ENCODE data around the gene MYO18A.

MYO18A gene

DNA sequence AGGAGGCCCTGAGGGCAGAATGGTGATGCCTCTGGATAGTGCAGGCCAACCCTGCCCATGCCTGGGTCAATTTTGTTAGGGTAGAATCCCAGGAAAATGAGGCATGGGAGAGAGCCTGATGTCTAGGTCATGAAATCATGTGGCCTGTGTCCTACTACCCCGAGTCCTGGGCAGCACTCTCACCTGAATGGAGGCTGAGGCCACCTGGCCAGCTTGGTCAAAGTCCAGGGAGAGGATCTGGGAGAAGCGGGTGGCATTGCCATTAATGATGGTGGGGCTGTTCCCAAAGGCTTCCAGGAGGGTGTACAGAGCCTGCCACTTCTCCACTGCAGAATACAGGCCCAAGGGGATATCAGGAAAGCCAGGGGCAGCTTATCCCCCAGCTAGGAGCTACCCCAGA, 59.8 kb downstream of the MYO18A start:
- no peak for DNase-seq

DNA sequence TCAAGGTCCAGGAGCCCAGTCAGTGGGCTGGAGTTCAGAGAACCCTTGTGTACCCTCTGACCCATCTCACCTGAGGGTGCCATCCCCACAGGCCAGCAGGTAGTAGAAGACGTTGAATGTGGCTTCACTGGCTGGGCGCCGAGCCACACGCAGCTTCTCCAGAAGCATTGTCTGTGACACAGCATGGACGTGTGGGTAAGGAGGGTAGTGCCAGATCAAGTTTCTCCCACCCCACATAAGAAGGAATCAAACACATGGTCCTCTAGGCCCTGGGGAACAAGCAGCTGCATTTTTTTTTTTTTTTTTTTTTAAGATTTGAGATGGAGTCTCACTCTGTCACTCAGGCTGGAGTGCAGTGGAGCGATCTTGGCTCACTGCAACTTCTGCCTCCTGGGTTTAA, 60.9 kb downstream of the MYO18A start:
- no peak for DNase-seq

DNA sequence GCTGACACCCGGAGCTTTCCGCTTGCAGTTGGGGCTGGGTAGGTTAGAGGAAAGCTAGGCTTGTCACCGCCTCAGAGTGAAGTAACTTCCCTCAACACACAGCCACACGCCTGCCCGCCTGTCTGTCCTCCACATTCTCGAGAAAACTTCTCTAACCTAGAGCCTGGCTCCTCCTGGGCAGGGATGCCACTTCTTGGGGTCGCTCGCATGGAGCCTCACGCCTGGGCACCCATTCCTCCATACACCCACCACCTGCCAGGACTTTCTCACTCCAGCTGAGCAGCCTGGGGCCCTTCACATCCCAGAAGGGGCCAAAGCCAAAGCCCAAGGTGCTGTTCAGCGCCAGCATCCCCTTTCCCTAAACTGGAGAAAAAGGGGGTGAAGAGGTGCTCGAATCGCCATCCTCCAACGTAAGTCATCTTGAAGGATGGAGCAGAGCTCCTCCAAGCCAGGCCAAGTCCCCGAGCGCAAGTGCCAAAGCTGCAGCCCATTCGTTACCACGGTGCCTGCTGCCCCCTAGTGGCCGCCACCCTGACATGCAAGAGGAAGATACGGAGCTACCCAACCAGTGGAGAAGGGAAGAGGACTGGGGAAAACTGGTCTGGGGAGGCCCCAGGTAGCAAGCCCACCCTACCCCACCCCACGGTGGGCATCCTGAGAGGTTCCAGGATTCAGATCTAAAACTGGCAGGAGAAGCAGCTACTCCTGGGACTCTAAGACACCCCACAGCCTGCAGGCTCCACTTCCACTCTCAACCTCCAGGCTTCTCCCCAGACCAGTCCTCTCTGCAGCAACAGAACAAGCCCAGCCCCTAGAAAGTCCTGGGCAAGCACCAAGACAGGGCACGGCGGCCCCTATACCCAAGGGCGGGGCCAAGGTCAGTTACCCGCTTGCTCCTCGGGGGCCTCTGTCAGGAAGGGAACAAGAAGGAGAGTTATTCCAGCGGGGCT, 63.1 kb downstream of the MYO18A start:
- DNase-seq: peak; percentile 56

DNA sequence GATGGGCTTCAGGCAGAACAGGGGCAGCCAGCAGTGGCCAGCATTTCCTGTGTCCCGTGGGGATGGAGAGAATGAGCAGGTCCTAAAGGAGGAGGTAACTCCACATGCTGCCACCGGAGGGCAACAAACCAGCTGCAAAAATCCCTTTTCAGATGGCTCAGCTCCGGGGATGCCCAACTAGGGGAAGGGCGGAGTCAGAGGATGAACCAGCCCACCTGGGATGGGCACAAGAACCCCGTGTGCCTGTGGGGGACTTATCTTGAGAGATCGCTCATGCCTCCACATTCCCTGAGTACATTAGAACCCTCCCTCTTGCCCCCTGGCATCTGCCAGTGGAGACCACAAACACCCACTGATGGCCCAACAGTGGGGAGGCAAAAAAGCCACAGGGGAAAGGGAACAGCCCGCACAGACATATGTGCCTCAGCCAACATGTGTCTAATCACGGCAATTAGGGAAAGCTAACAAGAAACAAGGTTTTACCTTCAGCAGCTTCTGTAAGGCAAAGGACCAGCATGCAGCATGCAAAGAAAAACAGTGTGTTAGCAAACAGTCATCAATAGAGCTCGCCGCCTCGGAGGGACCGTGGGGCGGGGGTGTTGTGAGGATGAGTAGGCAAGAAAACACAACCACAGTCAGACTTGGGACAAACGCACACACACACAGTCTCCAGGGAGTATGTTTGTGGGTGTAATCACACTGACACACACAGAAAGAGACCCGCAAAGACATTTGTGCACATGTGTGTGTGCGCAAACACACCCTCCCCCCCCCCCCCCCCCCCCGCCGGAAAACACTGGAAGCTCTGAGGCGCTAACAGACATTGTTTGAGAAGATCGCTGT, 64.0 kb downstream of the MYO18A start:
- DNase-seq: peak; percentile 53

DNA sequence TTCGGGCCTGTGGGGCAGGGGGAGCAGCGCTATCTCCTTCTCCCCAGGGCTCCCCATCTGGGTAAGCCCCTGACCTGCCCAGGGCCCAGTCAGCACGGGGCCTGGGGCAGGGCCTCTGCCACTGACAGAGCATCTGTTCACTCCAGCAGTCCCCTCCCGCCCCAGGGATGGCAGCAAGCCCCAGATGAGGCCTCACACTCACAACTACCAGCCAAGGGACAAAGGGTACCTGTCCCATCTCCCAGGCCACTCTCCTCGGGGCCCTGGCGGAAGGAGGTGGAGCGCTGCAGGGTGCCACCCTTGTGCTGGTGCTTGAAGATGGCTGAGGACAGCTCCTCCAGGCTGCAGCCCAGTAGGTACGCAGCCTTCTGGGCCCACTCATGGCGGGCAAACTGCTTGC, 64.8 kb downstream of the MYO18A start:
- no peak for DNase-seq

DNA sequence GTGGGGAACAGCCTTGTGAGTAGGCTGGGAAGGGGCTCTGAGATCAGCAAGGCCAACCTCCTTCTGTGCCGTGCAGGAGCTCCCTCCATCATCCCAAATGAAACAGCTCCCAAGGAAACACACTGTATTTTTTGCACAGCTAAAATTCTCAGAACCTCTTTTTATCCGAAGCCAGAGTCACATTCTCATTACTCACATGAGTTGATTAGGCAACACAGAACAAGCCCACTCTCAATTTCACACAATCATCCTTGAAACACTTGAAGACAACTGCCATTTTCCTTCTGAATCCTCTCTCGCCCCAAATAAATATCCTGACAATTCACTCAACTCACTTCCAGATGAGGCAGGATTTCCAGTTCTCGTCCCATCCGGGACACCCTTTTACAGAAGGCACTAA, 66.1 kb downstream of the MYO18A start:
- no peak for DNase-seq

DNA sequence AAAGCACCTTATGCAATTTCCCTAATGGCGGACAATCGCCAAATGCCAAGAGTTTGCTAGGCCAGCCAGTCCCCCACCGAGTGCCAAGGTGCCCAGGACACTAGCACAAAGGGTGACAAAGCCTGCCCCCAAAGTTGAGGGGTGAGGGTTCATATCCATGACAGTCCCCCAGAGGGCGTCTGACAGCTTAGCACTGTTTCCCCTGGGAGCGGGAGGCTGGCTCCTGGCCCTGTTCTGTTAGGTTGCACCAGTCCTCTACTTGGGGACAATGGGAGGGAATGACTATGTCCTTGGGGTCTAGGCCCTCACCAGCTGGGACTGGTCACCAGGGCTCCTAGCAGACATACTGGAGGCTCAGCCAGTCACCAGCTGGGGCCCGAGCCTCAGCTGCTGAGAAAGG, 66.9 kb downstream of the MYO18A start:
- DNase-seq: no peak

DNA sequence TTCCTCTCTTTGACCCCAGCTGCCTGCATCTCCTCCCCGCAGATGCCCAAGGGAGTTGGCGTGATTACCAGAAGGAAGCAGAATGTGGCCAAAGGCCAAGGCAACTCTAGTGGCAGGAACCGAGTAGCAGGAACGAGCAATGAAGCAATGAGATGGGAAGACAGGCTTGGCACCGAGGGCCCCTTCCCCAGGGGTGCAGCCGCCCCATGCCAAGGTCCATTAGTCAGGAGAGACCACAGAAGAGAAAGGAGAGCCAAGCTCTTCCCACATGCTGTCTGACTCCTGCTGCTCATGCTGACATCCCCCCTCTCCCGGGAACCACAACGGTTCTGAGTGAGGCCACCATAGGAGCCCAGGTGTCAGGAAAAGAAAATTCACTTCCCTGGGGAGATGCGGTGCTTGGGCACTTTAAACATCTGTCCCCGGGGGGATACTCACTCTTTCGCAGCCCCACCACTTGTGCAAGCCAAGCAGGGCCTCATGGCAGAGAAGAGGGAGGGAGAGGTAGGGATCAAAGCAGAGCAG, 67.4 kb downstream of the MYO18A start:
- no peak for DNase-seq

DNA sequence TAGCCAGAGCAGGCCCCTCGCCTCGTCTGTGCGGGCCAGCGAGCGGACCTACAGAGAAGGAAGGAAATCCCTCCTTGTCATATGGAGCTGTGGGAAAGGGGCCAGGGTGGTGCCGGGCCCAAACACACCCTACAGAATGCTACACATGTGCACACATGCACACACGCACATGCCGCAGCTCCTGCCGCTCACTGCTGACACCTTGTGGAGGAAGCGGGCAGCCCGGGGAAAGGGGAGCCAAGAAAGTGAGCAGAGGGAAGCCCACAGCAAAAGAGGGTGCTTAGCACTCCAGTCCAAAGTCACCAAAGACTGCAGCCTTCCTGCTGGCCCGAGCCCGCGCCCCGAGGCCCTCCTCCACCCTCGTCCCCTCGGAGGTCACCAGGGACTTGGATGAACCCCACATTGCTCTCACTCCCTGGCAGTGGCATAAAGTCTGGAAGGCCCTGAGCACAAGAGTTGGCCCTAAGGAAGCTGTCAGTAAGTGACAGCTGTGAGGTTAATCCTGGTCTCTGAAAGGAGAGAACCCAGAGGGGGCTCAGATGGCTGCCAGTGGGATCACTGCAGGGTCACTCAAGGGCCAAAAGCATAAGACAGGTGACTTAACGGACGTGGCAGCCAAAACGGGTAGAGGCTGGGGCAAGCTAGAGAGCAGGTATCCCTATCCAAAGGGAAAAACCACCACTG, 68.2 kb downstream of the MYO18A start:
- DNase-seq: peak; percentile 64

DNA sequence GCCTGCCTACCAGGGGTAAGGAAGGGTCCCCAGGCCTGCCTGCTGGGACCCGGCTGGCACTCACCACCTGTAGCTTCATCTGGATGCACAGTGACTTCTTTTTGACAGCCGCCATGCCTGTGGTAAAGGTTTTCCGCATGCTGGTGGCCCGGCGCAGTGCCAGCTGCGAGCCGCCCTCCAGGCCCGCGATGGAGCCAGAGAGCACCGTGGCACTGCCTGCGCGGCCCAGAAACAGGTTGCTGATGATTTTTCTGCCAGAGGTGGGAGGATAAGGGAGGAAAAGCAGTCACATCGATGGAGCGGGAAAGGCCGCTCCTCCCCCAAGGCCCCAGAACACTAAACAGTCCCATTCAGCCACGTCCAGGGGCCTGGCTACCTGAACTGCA, 69.8 kb downstream of the MYO18A start:
- no peak for DNase-seq

DNA sequence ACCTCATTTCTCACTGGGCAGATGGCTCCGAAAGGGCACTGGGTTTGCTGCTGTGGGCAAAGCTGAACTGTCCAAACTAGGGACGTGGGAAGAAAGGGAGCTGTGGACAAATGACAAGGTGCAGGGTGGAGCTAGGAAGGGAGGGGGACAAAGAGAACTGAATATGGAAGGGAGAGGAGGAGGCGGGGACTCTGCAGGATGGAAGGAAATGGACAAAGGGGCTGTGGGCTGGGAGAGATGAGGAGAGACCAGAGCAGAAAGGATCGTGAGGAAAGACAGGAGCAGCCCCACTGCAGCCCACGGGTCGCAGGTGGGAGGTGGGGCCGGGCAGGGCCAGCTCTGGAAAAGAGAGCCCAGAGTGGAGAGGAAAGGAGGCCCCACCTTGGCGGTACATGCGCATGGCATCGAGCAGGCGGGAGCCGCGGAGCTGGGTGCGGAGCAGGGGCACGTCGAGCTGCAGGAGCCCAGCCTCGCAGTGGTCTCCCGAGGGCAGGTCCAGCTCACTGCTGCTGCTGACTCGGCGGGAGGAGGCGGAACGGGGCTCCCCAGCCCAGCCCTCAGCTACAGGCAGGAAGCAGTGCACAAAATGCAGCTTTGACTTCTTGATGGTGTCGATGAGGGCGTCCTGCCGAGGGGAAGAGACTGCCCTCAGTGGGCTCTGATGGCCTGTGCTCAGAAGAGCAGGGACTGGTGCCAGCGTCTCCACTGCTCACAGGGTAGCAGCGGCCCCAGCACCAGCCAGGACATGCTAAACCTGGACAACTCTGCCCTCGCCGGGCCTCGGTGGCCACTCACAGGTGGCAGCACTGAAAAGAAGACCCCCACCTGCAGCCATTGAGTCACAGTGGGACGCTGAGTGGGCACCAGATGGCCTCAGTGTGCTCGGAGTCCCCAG, 70.5 kb downstream of the MYO18A start:
- DNase-seq: no peak

DNA sequence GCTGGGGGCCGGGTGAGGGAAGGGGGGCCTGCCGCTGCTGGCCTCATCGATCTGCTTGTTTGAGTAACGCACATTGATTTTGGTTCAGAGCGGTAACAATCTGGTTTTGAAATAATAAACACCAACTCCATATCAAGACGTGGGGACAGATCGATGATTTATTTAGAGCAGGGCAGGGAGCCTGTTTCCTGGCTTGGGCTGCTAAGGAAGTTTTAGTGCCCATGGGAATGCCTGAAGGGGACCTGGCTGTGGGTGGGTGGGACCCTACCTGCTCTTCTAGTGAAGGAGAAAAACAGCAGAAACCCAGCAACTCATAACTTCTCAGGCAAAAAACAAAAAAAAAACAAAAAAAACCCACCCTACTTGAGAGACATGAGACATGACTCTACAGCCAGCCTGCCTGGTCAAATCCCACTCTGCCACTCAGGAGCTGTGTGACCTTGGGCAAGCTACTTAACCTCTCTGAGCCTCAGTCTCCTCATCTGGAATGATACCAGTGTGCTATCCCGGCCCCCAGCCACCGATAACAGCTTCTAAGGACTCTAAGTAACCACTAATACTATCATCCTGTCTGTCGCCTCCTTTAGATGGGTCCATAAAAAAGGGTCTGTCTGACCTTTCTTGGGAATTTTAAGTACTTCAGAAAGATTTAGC, 71.2 kb downstream of the MYO18A start:
- no peak for DNase-seq

DNA sequence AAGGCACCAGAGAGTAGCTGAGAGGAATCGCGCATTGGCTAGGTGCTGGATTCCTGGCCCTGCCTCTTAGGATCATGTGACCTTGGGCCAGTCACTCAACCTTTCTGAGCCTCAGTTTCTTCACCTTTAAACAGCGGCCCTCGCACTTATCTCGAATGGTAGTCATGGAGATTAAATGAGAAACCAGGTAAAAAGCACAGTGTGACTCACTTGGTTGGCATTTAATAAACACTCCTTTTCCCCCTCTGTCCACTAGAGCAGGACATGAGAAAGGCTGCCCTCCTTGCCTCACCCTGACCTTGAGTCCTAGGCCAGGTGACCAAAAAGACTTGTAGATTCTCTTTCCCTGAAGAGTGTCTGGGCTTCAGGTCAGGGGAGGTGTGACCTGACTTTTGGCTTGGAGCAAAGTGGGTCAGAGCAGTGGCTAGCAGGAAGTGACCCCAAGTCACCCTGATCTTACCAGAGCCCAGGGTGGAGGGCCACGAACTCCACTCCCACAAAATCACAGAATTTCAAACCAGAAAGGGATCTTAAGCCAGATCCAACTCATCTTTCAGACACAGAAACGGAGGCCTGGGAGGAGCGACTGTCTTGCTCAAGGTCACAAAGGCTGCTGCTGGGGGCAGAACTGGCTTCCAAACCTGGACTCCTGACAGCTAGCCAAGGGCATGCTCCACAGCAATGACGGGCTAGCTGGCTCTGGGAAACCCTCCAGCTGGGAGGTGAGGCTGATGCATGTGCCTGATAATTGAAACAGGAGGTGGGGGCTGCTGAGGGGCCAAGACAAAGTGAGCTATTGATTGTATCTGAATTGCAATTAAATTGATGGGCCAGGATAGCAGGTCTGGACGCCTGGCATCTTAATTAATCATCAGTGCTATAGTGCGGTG, 72.0 kb downstream of the MYO18A start:
- no peak for DNase-seq

DNA sequence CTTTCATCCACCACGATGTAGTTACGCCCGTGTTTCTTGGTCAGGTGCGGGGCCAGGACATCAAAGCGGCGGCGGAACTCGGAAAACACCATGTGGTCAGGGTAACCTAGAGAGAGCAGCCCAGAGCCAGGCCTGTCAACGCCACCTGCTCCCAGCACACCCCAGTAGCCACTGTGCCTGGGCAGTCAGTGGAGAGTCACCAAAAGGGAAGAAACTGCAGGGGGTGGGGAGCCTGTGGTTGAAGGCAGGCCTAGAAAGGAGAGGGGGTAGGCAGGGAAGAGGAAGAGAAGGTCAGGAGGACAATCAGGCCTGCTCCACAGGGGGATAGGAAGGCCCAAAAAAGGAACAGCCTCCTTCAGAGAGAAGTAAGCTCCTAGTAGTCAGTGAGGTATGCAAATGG, 73.1 kb downstream of the MYO18A start:
- DNase-seq: no peak

DNA sequence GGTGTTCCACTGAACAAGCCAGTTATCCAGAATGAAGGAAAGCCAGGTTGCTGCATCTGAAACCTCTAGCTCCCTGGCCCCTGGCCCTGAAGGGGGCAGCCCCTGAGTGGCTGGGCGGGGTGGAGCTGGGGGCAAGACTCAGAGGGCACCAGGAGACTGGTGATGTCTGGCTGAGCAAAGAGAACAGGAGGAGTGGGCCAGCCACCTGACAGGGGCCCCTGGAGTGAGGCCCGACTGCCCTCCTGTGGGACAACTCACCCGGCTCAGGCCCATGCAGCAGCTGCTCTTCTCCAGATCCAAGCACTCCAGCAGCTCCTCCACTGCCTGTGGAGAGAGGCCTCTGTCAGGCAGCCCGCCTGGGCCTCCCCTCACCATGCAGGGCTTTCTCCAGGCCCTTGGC, 76.9 kb downstream of the MYO18A start:
- no peak for DNase-seq

DNA sequence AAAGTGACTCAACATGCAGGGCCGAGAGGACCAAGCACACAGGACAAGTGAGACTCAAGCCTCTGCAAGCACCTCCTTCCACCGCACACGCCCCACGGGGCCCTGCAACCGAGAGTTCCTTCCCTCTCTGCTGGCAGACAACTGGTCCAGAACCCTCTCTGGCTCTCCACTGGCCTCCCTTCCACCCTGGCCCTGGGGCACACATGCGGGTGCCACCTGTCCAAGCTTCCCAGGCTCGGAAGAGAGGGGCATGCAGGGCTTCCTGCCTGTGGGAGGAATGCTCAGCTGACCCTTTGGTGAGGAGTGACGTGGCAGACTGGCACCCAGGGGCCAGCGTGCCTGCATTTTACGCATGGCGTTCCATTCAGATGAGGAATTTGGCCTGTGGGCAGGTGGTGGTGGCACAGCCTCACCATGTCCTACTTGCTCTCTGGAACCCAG, 77.4 kb downstream of the MYO18A start:
- DNase-seq: no peak

DNA sequence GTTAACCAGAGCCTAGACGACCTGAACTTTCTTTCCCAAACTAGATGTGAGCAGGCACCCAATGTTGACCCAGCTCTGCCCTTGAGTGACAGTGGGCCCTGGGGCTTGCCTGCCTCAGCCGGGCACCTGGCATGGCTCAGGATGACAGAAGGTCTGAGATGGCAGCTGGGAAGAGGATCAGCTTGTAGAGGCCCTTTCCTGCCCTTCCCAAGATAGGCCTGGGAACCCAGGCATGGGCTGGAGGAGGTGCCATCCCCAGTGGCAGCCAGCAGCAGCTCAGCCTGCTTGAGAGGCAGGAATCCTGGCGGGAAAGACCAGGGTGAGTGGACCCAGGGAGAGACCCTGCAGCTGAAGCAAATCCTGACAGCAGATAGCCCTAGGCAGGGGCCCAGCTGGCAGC, 78.2 kb downstream of the MYO18A start:
- no peak for DNase-seq

DNA sequence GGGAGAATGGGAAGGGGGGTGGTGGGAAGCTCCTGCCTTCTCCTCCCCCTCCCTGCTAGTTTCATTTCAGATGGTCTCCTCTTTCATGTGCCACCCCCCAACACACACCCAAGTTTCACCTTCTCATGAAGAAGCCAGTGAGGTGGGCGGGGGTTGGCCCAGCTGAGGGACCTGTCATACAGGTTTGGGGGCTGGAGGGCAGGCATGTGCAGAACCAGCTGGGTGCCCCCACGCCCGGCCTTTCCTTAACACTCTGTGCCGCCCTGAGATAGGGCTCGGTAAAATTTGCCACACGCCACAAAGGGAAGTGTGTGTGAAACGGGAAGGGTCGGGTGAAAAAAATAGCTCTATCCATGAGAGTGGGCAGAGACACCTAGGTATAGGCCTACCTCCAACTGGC, 79.9 kb downstream of the MYO18A start:
- DNase-seq: no peak

DNA sequence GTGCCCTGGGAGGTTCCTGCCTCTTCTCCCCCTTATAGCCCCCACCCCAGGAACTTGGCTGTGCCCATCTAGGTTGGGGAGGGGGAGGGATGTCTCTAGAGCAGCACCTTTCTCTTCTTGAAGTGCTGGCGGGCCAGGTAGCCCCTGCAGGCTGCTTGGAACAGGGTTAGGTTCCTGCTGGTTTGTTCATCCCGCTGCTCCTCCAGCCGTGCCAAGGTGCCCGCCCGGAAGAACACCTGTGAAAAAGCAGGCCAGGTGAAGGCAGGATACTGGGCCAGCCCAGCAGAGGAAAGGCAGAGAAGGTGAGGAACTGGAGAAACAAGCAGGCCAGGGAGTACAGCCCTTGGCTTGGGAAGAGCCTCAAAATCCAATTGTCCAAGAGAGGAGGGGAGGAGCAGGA, 80.7 kb downstream of the MYO18A start:
- DNase-seq: no peak

DNA sequence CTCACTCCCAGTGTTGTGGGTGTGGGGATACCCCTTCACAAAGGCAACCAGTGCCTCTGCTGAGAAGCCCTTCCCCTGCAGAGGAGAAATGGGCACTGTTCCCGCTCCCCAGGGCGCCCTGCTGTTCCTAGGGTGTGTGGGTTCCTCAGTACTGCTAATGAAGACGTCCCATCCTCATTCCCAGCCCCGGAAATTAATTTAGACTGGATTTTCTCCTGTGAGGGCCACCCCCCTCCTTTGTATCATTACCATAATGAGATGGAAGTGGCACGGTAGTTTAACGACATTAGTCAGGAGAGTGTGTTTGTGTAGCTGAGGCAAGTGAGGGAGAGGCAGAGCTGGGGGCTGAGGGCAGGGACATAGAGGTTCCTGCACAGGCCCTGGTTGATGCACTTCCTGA, 84.1 kb downstream of the MYO18A start:
- DNase-seq: no peak
